ENCODE measurements around the gene RPTOR.

Gene RPTOR

DNA sequence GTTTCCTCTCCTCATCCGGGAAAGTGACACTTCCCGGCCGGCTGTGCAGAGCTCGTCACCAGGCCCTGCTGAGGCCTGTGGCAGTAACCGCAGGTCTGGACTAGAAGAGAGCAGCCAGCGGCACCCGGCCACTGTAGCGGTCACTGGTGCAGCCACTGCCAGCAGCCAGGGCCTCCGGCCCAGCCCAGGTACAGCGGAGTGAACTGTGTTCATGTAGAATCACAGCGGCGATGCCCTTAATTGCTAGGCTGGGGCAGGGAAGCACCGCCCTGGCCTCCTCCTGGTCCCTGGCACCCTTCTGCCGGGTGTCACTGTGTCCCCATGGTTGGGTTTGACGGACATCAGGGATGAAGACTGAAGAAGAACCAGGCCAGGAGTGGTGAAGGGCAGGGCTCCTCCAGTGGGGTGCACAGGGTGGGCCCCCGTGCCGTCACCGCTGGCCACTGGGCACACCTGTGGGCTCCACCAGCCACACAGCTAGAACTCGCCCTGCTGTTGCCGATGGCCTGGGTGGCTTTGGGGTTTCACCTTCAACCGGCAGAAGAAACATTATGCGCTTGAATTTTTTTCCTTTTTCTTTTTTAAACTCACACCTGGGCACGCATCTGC lies 281.8 kb downstream of the RPTOR start:
- no peak overlapping the region for H3K4me3 ChIP-seq
- H3K27ac ChIP-seq: peak overlapping the region in 1 of 11 experiments; percentile 58; a peak in 1 of 22 replicates
- peaks cover 8 to 94% (median 60%) of the 10 kb centered on the region in 11 experiments; a peak in 20 of 22 replicates for H4K20me1 ChIP-seq
- H3K9me3 ChIP-seq (replicated peaks in 1 of 11): no peaks in the 10 kb centered on the region
- peaks cover 23 to 27% (median 25%) of the 10 kb centered on the region in 10 experiments for H3K4me1 ChIP-seq
- H3K27me3 ChIP-seq: peaks cover 0 to 37% (median 19%) of the 10 kb centered on the region in 11 experiments; a peak in 14 of 22 replicates
- no peak for TF ChIP-seq Cebpa-rat (IDR thresholded peaks at IDR 0.05)
- peak overlapping the region; percentile 81 to 95 (median 88) for H3K4me2 ChIP-seq
- H3K9ac ChIP-seq: peak overlapping the region in 1 of 11 experiments; percentile 15; a peak in 2 of 22 replicates
- H3K36me3 ChIP-seq: peaks cover 30 to 64% (median 47%) of the 10 kb centered on the region in 11 experiments

DNA sequence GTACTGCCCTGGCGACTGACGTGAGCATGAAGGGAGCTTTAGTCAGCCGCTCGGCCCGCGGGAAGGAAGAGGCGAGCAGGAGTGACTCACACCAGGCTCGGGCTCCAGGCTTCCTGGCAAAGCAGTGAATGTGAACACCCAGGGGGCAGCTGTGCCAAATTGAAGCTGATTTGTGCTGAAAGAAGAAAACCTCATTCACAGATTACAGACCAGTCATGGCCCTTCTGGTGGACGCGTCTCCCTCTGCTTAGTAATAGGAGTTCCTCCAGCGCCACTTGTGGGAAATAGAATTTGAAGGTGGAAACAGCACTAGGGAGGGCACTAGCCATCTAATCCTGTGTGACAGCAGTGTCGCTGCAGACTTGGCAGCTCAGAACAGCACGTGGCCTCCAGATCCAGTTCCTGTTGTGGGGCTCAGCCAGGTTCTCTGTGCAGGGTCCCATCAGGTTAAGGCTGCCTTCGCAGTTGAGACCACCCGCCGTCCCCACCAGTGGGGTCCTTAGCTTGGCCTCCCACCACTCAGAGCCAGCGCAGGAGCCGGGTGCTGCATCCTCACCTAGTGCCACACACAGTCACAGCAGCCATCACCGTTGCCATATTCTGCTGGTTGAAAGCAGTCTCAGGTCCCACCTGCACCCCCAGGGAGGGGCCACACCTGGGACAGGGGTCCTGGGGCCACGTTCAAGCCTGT lies 282.5 kb downstream of the RPTOR start:
- H3K27me3 ChIP-seq: peaks cover 0 to 34% (median 19%) of the 10 kb centered on the region in 11 experiments; a peak in 14 of 22 replicates
- no peak for TF ChIP-seq Cebpa-rat (IDR thresholded peaks at IDR 0.05)
- H3K4me1 ChIP-seq: peaks cover 26 to 34% (median 31%) of the 10 kb centered on the region in 10 experiments
- H3K27ac ChIP-seq: peak overlapping the region in 5 of 11 experiments; percentile 1 to 58 (median 18); a peak in 6 of 22 replicates
- peaks cover 5 to 94% (median 57%) of the 10 kb centered on the region in 11 experiments; a peak in 20 of 22 replicates for H4K20me1 ChIP-seq
- H3K4me3 ChIP-seq: peak overlapping the region in 2 of 10 experiments; percentile 6 to 10; a peak in 2 of 20 replicates
- no peaks in the 10 kb centered on the region for H3K9me3 ChIP-seq (replicated peaks in 1 of 11)
- peak overlapping the region; percentile 81 to 95 (median 88) for H3K4me2 ChIP-seq
- H3K9ac ChIP-seq: peak overlapping the region in 7 of 11 experiments; percentile 0 to 32 (median 15); a peak in 5 of 22 replicates
- H3K36me3 ChIP-seq: peaks cover 30 to 59% (median 42%) of the 10 kb centered on the region in 11 experiments

DNA sequence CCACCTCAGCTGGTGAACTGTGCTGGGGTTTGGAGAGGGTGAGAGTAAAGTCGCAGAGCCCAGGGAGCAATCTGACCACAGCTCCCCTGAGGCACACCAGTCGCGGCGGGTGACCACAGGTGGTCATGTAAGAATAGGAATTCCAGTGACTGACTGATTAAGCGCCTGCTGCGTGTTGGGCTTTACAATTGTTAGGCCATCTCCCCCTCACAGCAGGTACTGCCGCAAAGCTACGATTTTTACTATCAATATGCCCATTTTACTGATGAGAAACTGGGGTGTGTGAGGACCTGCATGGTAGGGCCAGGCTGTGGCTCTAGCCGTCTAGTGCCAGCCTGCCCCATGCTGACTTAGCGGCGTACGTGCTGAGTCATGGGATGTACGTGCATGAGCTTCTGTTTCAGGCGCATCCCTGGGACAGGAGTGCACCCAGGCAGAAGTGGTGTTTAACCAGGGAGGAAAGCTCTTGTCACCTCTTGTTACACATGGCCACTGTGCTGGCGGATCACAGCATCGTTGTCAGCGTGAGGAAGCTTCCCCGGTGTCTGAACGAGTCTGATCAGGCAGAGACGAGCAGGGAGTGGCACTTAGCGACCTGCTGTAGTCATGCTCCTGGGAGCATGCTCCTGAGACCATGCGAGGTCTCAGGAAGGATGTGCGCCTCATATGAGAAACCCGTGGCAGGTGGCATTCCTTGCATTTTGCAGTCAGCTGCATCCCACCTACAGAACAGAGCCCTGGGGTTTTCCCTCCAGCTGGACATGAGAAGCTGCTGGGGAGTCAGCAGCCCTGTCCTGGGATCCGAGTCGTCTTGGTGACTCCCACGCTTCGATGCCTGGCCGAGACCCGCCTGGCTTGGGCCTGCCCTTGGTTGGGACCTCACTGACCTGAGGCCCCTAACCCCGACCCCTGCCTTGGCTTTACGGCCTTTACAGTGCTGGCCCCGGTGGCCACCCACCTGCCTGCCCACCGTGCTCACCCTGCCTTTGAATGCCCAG lies 283.3 kb downstream of the RPTOR start:
- TF ChIP-seq Cebpa-rat (IDR thresholded peaks at IDR 0.05): no peak
- Histone ChIP-seq H3K9me3 (replicated peaks in 1 of 11) (no peaks in the 10 kb centered on the region), H3K27ac (peak overlapping the region in 4 of 11 experiments; percentile 1 to 58 (median 24); a peak in 6 of 22 replicates), H3K27me3 (peaks cover 0 to 34% (median 19%) of the 10 kb centered on the region in 11 experiments; a peak in 14 of 22 replicates), H3K4me1 (peaks cover 32 to 40% (median 39%) of the 10 kb centered on the region in 10 experiments), H3K9ac (peak overlapping the region in 6 of 11 experiments; percentile 0 to 32 (median 18); a peak in 3 of 22 replicates), H3K4me3 (peak overlapping the region in 2 of 10 experiments; percentile 6 to 10; a peak in 2 of 20 replicates), H4K20me1 (peaks cover 5 to 91% (median 57%) of the 10 kb centered on the region in 11 experiments; a peak in 20 of 22 replicates), H3K4me2 (peak overlapping the region; percentile 81 to 95 (median 88)), H3K36me3 (peaks cover 25 to 50% (median 33%) of the 10 kb centered on the region in 11 experiments)

DNA sequence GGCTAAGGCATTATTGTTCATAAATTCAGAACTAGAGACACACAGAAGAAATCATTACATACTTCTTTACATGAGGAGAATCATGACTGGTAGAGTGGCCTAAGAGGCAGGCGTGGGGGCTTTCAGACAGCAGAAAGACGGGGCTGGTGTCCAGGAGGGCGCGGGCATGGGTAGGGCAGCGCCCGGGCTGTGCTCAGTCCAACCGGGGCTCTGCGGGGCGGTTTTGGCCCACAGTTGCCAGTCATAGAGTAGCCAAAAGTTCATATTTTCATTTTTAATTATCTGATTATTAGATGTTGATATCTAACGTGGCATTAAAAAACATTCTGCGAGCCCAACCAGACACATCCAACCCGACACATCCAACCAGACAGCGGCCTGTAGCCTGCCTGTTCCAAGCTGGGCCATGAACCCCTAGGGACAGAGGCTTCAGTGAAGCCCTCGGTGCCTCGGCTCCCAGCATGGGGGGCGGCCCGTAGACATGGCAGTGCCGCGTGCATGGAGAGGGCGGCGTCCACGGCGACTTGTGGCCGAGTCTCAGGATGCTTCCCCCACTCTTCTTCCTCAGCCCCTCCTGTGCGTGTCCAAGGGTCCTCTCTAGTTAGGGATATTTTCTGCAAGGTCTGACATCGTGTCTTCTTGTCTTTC lies 284.7 kb downstream of the RPTOR start:
- TF ChIP-seq Cebpa-rat (IDR thresholded peaks at IDR 0.05): no peak

GRCh38 chr17:80830020-80830780 lies 285.6 kb downstream of the RPTOR start:
- H4K20me1 ChIP-seq: peaks cover 5 to 96% (median 62%) of the 10 kb centered on the region in 11 experiments; a peak in 20 of 22 replicates

More for the DNA sequence above, 284.7 kb downstream of the RPTOR start:
- Histone ChIP-seq H3K4me3 (no peak overlapping the region), H3K9me3 (replicated peaks in 1 of 11) (no peaks in the 10 kb centered on the region), H4K20me1 (peaks cover 5 to 96% (median 64%) of the 10 kb centered on the region in 11 experiments; a peak in 20 of 22 replicates), H3K4me2 (no peak overlapping the region), H3K36me3 (peaks cover 15 to 39% (median 24%) of the 10 kb centered on the region in 11 experiments), H3K9ac (no peak overlapping the region), H3K4me1 (peaks cover 42 to 53% (median 51%) of the 10 kb centered on the region in 10 experiments), H3K27ac (no peak overlapping the region), H3K27me3 (peaks cover 0 to 34% (median 19%) of the 10 kb centered on the region in 11 experiments; a peak in 14 of 22 replicates)

GRCh38 chr17:80831491-80831890 lies 286.9 kb downstream of the RPTOR start:
- Histone ChIP-seq H3K4me2 (peak overlapping the region in 9 of 11 experiments; percentile 87 to 94 (median 90); a peak in 16 of 22 replicates), H3K9ac (no peak overlapping the region), H3K36me3 (peaks cover 0 to 21% (median 5%) of the 10 kb centered on the region in 11 experiments; a peak in 9 of 22 replicates), H3K27me3 (peaks cover 6 to 30% (median 20%) of the 10 kb centered on the region in 11 experiments; a peak in 18 of 22 replicates), H3K4me1 (peaks cover 39 to 58% (median 50%) of the 10 kb centered on the region in 10 experiments), H3K27ac (no peak overlapping the region), H3K4me3 (no peak overlapping the region), H3K9me3 (replicated peaks in 1 of 11) (no peaks in the 10 kb centered on the region), H4K20me1 (peaks cover 5 to 96% (median 58%) of the 10 kb centered on the region in 11 experiments; a peak in 20 of 22 replicates)
- no peak for TF ChIP-seq Cebpa-rat (IDR thresholded peaks at IDR 0.05)

More at GRCh38 chr17:80830020-80830780, 285.6 kb downstream of the RPTOR start:
- H3K27ac ChIP-seq: no peak overlapping the region
- no peak overlapping the region for H3K4me3 ChIP-seq
- H3K36me3 ChIP-seq: peaks cover 8 to 30% (median 16%) of the 10 kb centered on the region in 11 experiments; a peak in 21 of 22 replicates
- H3K9me3 ChIP-seq (replicated peaks in 1 of 11): no peaks in the 10 kb centered on the region
- no peak for TF ChIP-seq Cebpa-rat (IDR thresholded peaks at IDR 0.05)
- peaks cover 0 to 34% (median 19%) of the 10 kb centered on the region in 11 experiments; a peak in 14 of 22 replicates for H3K27me3 ChIP-seq
- H3K4me2 ChIP-seq: no peak overlapping the region
- H3K4me1 ChIP-seq: peaks cover 42 to 56% (median 54%) of the 10 kb centered on the region in 10 experiments
- H3K9ac ChIP-seq: no peak overlapping the region

DNA sequence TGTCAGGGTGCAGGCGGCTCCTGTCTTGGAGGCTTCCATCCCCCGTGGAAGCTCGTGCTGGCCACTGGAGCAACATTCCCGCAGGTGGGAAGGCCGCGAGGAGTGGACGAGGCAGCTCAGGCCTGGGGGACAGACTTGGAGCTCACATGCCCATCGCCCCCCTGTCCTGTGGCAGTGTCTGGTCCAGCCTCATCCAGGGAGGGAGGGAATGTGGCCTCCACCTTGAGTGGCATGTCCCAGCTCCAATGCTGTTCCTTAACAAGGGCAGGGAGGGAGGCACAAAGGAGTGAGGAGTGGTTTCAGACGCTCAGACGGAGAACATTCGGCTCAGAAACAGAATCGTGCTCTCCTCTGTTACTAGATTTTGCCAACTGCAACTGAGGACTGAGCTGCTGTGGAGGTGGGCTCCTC lies 287.6 kb downstream of the RPTOR start:
- no peak for TF ChIP-seq Cebpa-rat (IDR thresholded peaks at IDR 0.05)
- H3K4me1 ChIP-seq: peaks cover 31 to 58% (median 45%) of the 10 kb centered on the region in 10 experiments
- H4K20me1 ChIP-seq: peaks cover 3 to 96% (median 59%) of the 10 kb centered on the region in 11 experiments; a peak in 20 of 22 replicates
- H3K9me3 ChIP-seq (replicated peaks in 1 of 11): no peaks in the 10 kb centered on the region
- H3K4me3 ChIP-seq: peak overlapping the region; percentile 43 to 65 (median 55); a peak in 19 of 20 replicates
- peak overlapping the region in 10 of 11 experiments; percentile 52 to 77 (median 72); a peak in 19 of 22 replicates for H3K9ac ChIP-seq
- H3K27me3 ChIP-seq: peaks cover 12 to 33% (median 25%) of the 10 kb centered on the region in 11 experiments; a peak in 20 of 22 replicates
- peak overlapping the region in 10 of 11 experiments; percentile 33 to 80 (median 74); a peak in 19 of 22 replicates for H3K27ac ChIP-seq
- peaks cover 0 to 21% (median 5%) of the 10 kb centered on the region in 11 experiments; a peak in 5 of 22 replicates for H3K36me3 ChIP-seq
- peak overlapping the region; percentile 87 to 96 (median 90) for H3K4me2 ChIP-seq

Data from BLaER1 treated with 17β-estradiol and CSF1 and Interleukin-3, amounts not matched to agents 10 nM and 100 nM (cell line).